ENCODE measurements around the gene SPINK14.

SPINK14 gene

DNA sequence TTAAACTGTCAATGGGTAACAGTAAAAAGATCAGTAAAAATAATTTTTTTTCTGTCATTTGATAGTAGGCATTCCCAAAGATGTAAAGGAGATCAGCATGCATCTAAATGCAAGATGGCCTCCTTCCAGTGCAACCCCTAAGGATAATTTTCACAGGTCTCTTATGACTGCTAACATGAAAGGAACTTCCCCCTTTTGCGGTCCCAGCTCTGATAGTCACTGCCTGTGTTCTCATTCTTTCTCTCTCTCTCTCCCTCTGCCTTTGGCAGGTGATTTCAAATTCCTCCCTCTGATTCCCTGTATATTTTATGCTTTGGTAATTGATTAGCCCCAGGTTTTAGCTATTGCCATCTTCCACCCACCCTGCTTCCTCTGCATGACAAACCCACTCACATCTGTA is 8.9 kb downstream of the SPINK14 start:
- Histone ChIP-seq H3K27me3 (ENCODE audit: insufficient read depth, low read depth, severe bottlenecking) (no peaks in the 10 kb centered on the region), H3K27ac (no peak overlapping the region), H3K9me3 (ENCODE audit: severe bottlenecking) (no peaks in the 10 kb centered on the region), H3K4me3 (ENCODE audit: low read depth, low read length) (no peak overlapping the region), H3K36me3 (no peaks in the 10 kb centered on the region)
- DNase-seq: no peak
- TF ChIP-seq CTCF (IDR thresholded peaks at IDR 0.05; ENCODE audit: low read depth, low read length): no peak

DNA sequence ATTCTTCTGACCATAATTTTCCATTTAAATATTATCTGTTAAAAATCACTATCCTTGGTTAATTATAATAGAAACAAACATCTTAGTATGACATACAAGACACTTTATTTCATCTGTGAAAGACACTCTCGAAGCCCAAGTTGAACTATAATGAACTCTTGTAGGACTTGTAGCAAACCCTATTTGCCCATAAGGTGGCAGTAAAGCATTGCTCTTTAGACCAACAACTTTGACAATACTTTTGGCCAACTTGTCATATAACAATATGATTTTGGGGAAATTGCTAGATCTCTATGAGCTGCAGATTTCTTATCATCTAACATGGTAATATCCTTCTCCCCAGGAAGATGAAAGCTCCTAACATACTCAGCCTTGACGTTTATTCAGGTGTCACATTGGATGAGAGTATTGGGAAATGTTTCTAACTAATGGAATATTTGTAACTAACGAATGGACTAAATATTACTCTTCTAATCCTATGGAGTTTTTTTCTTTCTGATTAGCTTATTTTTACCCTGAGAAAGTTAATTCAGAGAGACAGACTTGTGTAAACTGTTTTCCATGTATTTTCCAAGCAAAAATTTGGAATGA is 11.0 kb downstream of the SPINK14 start:
- Histone ChIP-seq H3K27ac (no peak overlapping the region), H3K36me3 (no peaks in the 10 kb centered on the region), H3K4me3 (ENCODE audit: low read depth, low read length) (no peak overlapping the region), H3K9me3 (ENCODE audit: severe bottlenecking) (no peaks in the 10 kb centered on the region), H3K27me3 (ENCODE audit: insufficient read depth, low read depth, severe bottlenecking) (no peaks in the 10 kb centered on the region)
- TF ChIP-seq CTCF (IDR thresholded peaks at IDR 0.05; ENCODE audit: low read depth, low read length): peak; percentile 53
- DNase-seq: no peak

DNA sequence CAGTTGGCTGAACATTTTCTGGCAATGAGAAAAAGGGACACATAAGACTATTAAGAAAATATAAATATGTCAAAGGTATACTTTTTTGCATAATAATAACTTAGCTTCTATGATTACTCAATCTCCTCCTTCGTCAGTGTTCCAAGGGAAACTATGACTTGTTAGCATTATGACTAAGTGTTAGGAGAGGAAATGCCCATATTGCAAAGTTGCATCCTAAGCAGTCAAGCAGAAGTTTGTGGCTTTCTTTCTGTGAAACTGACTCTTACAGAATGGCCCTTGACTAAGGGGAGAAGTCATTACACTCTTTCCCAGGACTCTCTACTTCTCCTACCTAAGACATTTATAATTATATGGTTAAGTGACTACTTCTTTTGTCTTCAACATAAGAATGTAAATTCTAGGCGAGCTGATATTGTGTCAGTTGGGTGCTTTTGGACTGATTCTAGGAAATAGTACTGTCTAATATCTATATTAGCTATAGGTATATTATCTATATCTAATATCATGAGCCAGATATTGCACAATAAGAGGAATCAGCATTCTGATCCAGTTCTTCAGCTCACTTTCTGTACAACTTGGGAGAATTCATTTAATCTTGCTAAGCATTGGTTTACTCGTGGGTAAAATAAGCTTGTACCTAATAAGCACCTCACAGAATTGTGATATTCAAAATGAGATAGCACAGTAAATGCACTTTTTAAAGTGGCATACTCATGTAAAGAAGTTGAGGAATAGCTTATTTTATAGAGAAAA is 18.1 kb downstream of the SPINK14 start:
- Histone ChIP-seq H3K36me3 (no peaks in the 10 kb centered on the region), H3K4me3 (ENCODE audit: low read depth, low read length) (no peak overlapping the region), H3K27me3 (ENCODE audit: insufficient read depth, low read depth, severe bottlenecking) (no peaks in the 10 kb centered on the region), H3K27ac (no peak overlapping the region), H3K9me3 (ENCODE audit: severe bottlenecking) (no peaks in the 10 kb centered on the region)
- no peak for DNase-seq
- TF ChIP-seq CTCF (IDR thresholded peaks at IDR 0.05; ENCODE audit: low read depth, low read length): no peak

- no peak for DNase-seq
- no peak overlapping the region for H3K4me3 ChIP-seq (ENCODE audit: low read depth, low read length)
- no peak for TF ChIP-seq CTCF (IDR thresholded peaks at IDR 0.05; ENCODE audit: low read depth, low read length)
- no peaks in the 10 kb centered on the region for H3K36me3 ChIP-seq
- no peaks in the 10 kb centered on the region for H3K9me3 ChIP-seq (ENCODE audit: severe bottlenecking)
- no peaks in the 10 kb centered on the region for H3K27me3 ChIP-seq (ENCODE audit: insufficient read depth, low read depth, severe bottlenecking)
- H3K27ac ChIP-seq: no peak overlapping the region
These were observed 22.7 kb downstream of the SPINK14 start for GRCh38 chr5:148191010-148191409.

DNA sequence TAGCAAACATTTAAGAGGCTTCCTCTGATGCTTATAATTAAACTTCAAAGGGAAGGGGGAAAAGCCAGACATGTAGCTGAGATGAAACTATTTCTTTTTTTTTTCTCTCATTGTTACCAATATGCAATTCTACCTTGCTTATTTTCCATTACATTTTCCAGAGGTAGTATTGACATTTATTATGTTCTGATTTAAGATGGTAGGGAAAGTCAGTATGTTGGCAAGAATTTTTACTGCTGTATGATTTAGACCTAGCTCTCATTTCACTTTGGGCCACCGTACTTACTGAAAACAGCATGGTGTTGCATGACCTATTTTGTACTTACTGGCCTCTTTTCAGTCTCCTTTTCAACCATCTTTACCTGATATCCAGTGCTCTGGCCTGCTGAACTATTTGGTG is 24.9 kb downstream of the SPINK14 start:
- Histone ChIP-seq H3K36me3 (no peaks in the 10 kb centered on the region), H3K27me3 (ENCODE audit: insufficient read depth, low read depth, severe bottlenecking) (no peaks in the 10 kb centered on the region), H3K27ac (no peak overlapping the region), H3K9me3 (ENCODE audit: severe bottlenecking) (no peaks in the 10 kb centered on the region), H3K4me3 (ENCODE audit: low read depth, low read length) (no peak overlapping the region)
- no peak for DNase-seq
- no peak for TF ChIP-seq CTCF (IDR thresholded peaks at IDR 0.05; ENCODE audit: low read depth, low read length)
